Measurements from ENCODE around the gene LSP1.

DNA sequence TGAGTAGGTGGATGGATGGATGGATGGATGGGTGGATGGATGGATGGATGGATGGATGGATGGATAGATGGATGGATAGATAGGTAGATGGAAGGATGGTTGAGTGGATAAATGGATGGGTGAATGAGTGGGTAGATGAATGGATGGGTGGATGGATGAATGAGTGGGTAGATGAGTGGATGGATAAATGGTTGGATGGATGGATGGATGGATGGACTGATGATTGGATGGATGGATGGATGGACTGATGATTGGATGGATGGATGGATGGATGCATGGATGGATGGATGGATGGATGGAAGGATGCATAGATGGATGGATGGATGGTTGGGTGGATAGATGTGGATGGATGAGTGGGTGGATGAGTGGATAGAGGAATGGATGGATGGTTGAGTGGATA lies 31.3 kb upstream of the LSP1 start:
- TF ChIP-seq RFX5 (IDR thresholded peaks at IDR 0.05; ENCODE audit: borderline replicate concordance, low read depth, low read length) = no peak
- TF ChIP-seq, protein P1, sequence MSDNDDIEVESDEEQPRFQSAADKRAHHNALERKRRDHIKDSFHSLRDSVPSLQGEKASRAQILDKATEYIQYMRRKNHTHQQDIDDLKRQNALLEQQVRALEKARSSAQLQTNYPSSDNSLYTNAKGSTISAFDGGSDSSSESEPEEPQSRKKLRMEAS (IDR thresholded peaks at IDR 0.05) = no peak
- TF ChIP-seq, protein P2, sequence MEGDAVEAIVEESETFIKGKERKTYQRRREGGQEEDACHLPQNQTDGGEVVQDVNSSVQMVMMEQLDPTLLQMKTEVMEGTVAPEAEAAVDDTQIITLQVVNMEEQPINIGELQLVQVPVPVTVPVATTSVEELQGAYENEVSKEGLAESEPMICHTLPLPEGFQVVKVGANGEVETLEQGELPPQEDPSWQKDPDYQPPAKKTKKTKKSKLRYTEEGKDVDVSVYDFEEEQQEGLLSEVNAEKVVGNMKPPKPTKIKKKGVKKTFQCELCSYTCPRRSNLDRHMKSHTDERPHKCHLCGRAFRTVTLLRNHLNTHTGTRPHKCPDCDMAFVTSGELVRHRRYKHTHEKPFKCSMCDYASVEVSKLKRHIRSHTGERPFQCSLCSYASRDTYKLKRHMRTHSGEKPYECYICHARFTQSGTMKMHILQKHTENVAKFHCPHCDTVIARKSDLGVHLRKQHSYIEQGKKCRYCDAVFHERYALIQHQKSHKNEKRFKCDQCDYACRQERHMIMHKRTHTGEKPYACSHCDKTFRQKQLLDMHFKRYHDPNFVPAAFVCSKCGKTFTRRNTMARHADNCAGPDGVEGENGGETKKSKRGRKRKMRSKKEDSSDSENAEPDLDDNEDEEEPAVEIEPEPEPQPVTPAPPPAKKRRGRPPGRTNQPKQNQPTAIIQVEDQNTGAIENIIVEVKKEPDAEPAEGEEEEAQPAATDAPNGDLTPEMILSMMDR (IDR thresholded peaks at IDR 0.05; ENCODE audit: control extremely low read depth in 1 of 3, insufficient read depth in 1 of 3, low read depth in 1 of 3, low read length in 3 of 3) = no peak
- TF ChIP-seq RAD21 (IDR thresholded peaks at IDR 0.05 in 1 of 2, conservative IDR thresholded peaks at IDR 0.05 in 1 of 2; ENCODE audit: low read depth in 2 of 2, low read length in 2 of 2) = no peak
- TF ChIP-seq TEAD4 (IDR thresholded peaks at IDR 0.05; ENCODE audit: low read depth, low read length) = no peak
- TF ChIP-seq SRF (IDR thresholded peaks at IDR 0.05; ENCODE audit: low read depth, low read length) = no peak
- TF ChIP-seq SAP30 (IDR thresholded peaks at IDR 0.05; ENCODE audit: insufficient read depth, insufficient replicate concordance, low read length) = no peak
- TF ChIP-seq TAF7 (optimal IDR thresholded peaks at IDR 0.05; ENCODE audit: borderline replicate concordance, low read depth, low read length) = no peak

Data from H1 (cell line).